Ovary (tissue), 9 donors: ENCODE measurements around the gene SCAF4. TPM values are rescaled to one million over a fixed set of nuclear protein-coding genes. Genes with fewer than 3 reads are reported as not detected.
"Not testable (repeated sequence)": the region's sequence is repeated elsewhere in the genome, so short reads cannot be mapped to it uniquely, and the experiment has no call there.

Experiments
- DNase-seq, 5 donors: peaks; one replicate each; pipeline ENCODE4 v3.0.0-alpha.2; 2019 to 2020
- H3K27ac ChIP-seq, 2 donors: fragments of 200-600 bp; one replicate each; pipeline versions ENCODE4 v1.5.1 to v1.8.0; 2019 to 2022
- H3K27me3 ChIP-seq: fragments of 200-600 bp; one replicate; pipeline ENCODE4 v1.8.0; 2022
- H3K36me3 ChIP-seq: fragments of 200-600 bp; sonication (generic); one replicate; pipeline ENCODE4 v1.5.1; 2019
- H3K4me1 ChIP-seq: one replicate; pipeline ENCODE4 v1.8.1; 2013; ENCODE audit warnings: mild to moderate bottlenecking, moderate library complexity; ENCODE audit not compliant: insufficient read depth
- H3K4me3 ChIP-seq: fragments of 200-600 bp; sonication (generic); one replicate; pipeline ENCODE4 v1.5.1; 2017
- H3K9me3 ChIP-seq, 2 donors: fragments of 200-600 bp in 1 of 2; sonication (generic) in 1 of 2; one replicate each; pipeline versions ENCODE4 v1.5.1 to v1.8.1; 2013 to 2019; ENCODE audit warnings: mild to moderate bottlenecking in 1 of 2, moderate library complexity in 1 of 2
- EP300 ChIP-seq: sonication (generic); formaldehyde crosslinking; IDR thresholded peaks from one replicate; pipeline ENCODE4 v1.6.1; 2017; ENCODE audit warnings: antibody characterized with exemption
- POLR2A ChIP-seq: fragments of 450-650 bp; IDR thresholded peaks from one replicate; pipeline ENCODE4 v1.6.1; 2017; ENCODE audit warnings: antibody characterized with exemption, mild to moderate bottlenecking, moderate library complexity
- WGBS, 3 donors: extraction: QIAGEN DNeasy Blood & Tissue Kit in 1 of 3; methylation state at CpG; one replicate each; pipeline versions ENCODE4 v1.1.5 to v1.1.7; 2013 to 2017; 5-methylcytosine and 5-hydroxymethylcytosine counted together
- intact Hi-C, 4 donors: fragments of 100-400 bp; cut with DNase I; formaldehyde crosslinking; loops; one replicate each; pipeline versions ENCODE4 v1.11.0 to v1.15.1; 2022 to 2023
- polyA plus RNA-seq, 2 donors: library from polyadenylated mRNA; stranded (reverse); fragments of 200-250 nt in 1 of 2; fragments of 350-450 nt in 1 of 2; fragmentation: Illumina TruSeq in 1 of 2; extraction: RNeasy Lipid Tissue Mini Kit (QIAGEN cat#74804) in 1 of 2; gene quantifications; one replicate each; pipeline ENCODE4 v1.2.3, GENCODE V29; 2013 to 2014
- total RNA-seq, 7 donors: library from RNA; depleted of rRNA in 2 of 7; stranded (reverse); fragments of >200 nt in 2 of 7; fragmentation: NEBNext Ultra II Directional in 3 of 7; extraction: Animal tissue kit (Norgen Biotek cat#: 25700) in 3 of 7; gene quantifications; one replicate each; pipeline versions ENCODE4 v1.1.0 to v1.2.4, GENCODE V29; 2016 to 2023
- TF ChIP-seq, protein P1 (sequence below), 3 donors: fragments of 450-650 bp in 2 of 3; fragments of 200-600 bp in 1 of 3; IDR thresholded peaks; one replicate each; pipeline versions ENCODE4 v1.5.1 to v1.8.0; 2016 to 2022; ENCODE audit warnings: antibody characterized with exemption in 3 of 3, mild to moderate bottlenecking in 1 of 3
- donor health status: DM: no; HTN: no; CAD: no; lungs with moderate emphysema.
- donor health status: DM: no; HTN: no; CAD: no.
- donor health status: Bipolar disorder and iron deficiency.
- donor health status: DM: yes; HTN: yes; CAD: no.
- donor health status: DM: no; HTN: no; CAD: no.
- donor health status: DM: yes; HTN: yes; CAD: no.

Gene SCAF4
- total and polyA plus RNA-seq, 9 donors, result 12.2 to 41.7 (median 28.4) TPM

DNA sequence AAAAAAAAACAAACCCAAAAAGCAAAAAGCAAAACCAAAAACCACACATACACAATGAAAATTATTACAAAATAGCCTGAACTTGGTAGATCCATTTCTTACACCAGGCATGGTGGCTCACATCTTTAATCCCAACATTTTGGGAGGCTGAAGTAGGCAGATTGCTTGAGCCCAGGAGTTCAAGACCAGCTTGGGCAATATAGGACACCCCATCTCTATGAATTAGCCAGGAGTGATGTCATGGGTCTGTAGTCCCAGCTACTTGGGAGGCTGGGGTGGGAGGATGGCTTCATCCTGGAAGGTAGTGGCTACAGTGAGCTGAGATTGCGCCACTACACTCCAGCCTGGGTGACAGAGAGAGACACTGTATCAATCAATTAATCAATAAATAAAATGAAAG, 42.1 kb upstream of the SCAF4 start:
- DNase-seq, result no peak
- WGBS, 3 donors, result 93 to 100% (median 96%) methylated on average over 1 of the region's 1 CpG
- intact Hi-C loops, result no loop called here
- no peaks in the 10 kb centered on the region for H3K36me3 ChIP-seq
- TF ChIP-seq, protein P1, sequence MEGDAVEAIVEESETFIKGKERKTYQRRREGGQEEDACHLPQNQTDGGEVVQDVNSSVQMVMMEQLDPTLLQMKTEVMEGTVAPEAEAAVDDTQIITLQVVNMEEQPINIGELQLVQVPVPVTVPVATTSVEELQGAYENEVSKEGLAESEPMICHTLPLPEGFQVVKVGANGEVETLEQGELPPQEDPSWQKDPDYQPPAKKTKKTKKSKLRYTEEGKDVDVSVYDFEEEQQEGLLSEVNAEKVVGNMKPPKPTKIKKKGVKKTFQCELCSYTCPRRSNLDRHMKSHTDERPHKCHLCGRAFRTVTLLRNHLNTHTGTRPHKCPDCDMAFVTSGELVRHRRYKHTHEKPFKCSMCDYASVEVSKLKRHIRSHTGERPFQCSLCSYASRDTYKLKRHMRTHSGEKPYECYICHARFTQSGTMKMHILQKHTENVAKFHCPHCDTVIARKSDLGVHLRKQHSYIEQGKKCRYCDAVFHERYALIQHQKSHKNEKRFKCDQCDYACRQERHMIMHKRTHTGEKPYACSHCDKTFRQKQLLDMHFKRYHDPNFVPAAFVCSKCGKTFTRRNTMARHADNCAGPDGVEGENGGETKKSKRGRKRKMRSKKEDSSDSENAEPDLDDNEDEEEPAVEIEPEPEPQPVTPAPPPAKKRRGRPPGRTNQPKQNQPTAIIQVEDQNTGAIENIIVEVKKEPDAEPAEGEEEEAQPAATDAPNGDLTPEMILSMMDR (IDR thresholded peaks at IDR 0.05), result no peak
- TF ChIP-seq POLR2A (no peak), EP300 (no peak)
- no peaks in the 10 kb centered on the region for H3K27me3 ChIP-seq
- H3K27ac ChIP-seq, result no peak overlapping the region
- H3K4me1 ChIP-seq, result no peaks in the 10 kb centered on the region
- H3K9me3 ChIP-seq, result no peaks in the 10 kb centered on the region
- no peak overlapping the region for H3K4me3 ChIP-seq

- TF ChIP-seq POLR2A (no peak), EP300 (no peak)
- TF ChIP-seq, protein P1 (IDR thresholded peaks at IDR 0.05), result no peak
- H3K4me3 ChIP-seq, result no peak overlapping the region
- no peak overlapping the region for H3K27ac ChIP-seq
- intact Hi-C loops, result no loop called here
- no peaks in the 10 kb centered on the region for H3K36me3 ChIP-seq
- H3K27me3 ChIP-seq, result no peaks in the 10 kb centered on the region
- no peaks in the 10 kb centered on the region for H3K4me1 ChIP-seq
- 77 to 83% (median 79%) methylated on average over 5 of the region's 5 CpGs for WGBS, 3 donors
- no peak for DNase-seq
- H3K9me3 ChIP-seq, result no peaks in the 10 kb centered on the region
These were observed 41.0 kb upstream of the SCAF4 start for GRCh38 chr21:31772674-31773555.

GRCh38 chr21:31771685-31772084, 39.8 kb upstream of the SCAF4 start:
- H3K4me1 ChIP-seq, result no peaks in the 10 kb centered on the region
- no peak overlapping the region for H3K27ac ChIP-seq
- intact Hi-C loops, result no loop called here
- TF ChIP-seq POLR2A (no peak), EP300 (no peak)
- H3K27me3 ChIP-seq, result no peaks in the 10 kb centered on the region
- no peak for DNase-seq
- no peaks in the 10 kb centered on the region for H3K9me3 ChIP-seq
- H3K4me3 ChIP-seq, result no peak overlapping the region
- WGBS, 3 donors, result 55 to 59% (median 56%) methylated on average over 3 of the region's 3 CpGs
- H3K36me3 ChIP-seq, result no peaks in the 10 kb centered on the region

- Histone ChIP-seq H3K36me3 (no peaks in the 10 kb centered on the region), H3K4me3 (no peak overlapping the region), H3K9me3 (no peaks in the 10 kb centered on the region), H3K4me1 (no peaks in the 10 kb centered on the region), H3K27ac (no peak overlapping the region), H3K27me3 (no peaks in the 10 kb centered on the region)
- TF ChIP-seq EP300 (no peak), POLR2A (no peak)
- TF ChIP-seq, protein P1 (IDR thresholded peaks at IDR 0.05), result no peak
- WGBS, 3 donors, result 71 to 86% (median 75%) methylated on average over 1 of the region's 1 CpG
- DNase-seq, result no peak
- intact Hi-C loops, result no loop called here
These were observed 36.8 kb upstream of the SCAF4 start for GRCh38 chr21:31768710-31769109.

DNA sequence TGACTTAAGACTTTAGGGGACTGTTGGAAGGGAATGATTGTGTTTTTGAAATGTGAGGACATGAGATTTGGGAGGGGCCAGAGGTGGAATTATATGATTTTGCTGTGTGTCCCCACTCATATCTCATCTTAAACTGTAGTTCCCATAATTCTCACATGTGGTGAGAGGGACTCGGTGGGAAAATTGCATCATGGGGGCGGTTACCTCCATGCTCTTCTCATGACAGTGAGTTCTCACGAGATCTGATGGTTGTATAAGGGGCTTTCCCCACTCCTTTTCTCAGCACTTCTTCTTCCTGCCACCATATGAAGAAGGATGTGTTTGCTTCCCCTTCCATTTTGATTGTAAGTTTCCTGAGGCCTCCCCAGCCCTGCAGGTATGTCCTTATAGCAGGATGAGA, 35.0 kb upstream of the SCAF4 start:
- H3K4me3 ChIP-seq, result no peak overlapping the region
- H3K27me3 ChIP-seq, result no peaks in the 10 kb centered on the region
- H3K27ac ChIP-seq, result no peak overlapping the region
- TF ChIP-seq POLR2A (no peak), EP300 (no peak)
- TF ChIP-seq, protein P1 (IDR thresholded peaks at IDR 0.05), result no peak
- intact Hi-C loops, result no loop called here
- no peaks in the 10 kb centered on the region for H3K4me1 ChIP-seq
- H3K9me3 ChIP-seq, result no peaks in the 10 kb centered on the region
- 89 to 92% (median 91%) methylated on average over 3 of the region's 3 CpGs for WGBS, 3 donors
- no peak for DNase-seq
- H3K36me3 ChIP-seq, result no peaks in the 10 kb centered on the region

DNA sequence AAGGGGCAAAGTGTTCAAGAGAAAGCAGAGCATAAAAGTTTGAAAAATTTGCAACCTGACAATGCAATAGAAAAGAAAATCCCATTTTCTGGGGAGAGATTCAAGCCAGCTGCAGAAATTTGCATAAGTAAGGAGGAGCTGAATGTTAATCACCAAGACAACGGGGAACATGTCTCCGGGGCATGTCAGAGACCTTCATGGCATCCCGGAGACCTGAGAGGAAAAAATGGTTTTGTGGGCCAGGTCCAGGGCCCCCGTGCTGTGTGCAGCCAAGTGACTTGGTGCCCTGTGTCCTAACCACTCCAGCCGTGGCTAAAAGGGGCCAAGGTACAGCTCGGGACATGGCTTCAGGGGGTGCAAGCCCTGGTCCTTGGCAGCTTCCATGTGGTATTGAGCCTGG, 33.9 kb upstream of the SCAF4 start:
- intact Hi-C loops, result not testable (repeated sequence)

More for the DNA sequence above, 33.9 kb upstream of the SCAF4 start:
- H3K27ac ChIP-seq, H3K4me1 ChIP-seq, H3K27me3 ChIP-seq, H3K36me3 ChIP-seq, DNase-seq, H3K4me3 ChIP-seq, H3K9me3 ChIP-seq: not testable (repeated sequence)
- WGBS, 3 donors, result 83 to 92% (median 88%) methylated on average over 6 of the region's 6 CpGs
